Fibroblast of the conjunctiva (primary cell): ENCODE measurements around the gene SMYD5.
A peak's percentile ranks its signal among the peaks of the same experiment; 100 is the strongest.
"Not testable (repeated sequence)": the region's sequence is repeated elsewhere in the genome, so short reads cannot be mapped to it uniquely, and the experiment has no call there.

Experiments used
- DNase-seq: peaks from one replicate; pipeline ENCODE4 v3.0.0-alpha.2; 2010; ENCODE audit warnings: low read depth

Gene SMYD5

DNA sequence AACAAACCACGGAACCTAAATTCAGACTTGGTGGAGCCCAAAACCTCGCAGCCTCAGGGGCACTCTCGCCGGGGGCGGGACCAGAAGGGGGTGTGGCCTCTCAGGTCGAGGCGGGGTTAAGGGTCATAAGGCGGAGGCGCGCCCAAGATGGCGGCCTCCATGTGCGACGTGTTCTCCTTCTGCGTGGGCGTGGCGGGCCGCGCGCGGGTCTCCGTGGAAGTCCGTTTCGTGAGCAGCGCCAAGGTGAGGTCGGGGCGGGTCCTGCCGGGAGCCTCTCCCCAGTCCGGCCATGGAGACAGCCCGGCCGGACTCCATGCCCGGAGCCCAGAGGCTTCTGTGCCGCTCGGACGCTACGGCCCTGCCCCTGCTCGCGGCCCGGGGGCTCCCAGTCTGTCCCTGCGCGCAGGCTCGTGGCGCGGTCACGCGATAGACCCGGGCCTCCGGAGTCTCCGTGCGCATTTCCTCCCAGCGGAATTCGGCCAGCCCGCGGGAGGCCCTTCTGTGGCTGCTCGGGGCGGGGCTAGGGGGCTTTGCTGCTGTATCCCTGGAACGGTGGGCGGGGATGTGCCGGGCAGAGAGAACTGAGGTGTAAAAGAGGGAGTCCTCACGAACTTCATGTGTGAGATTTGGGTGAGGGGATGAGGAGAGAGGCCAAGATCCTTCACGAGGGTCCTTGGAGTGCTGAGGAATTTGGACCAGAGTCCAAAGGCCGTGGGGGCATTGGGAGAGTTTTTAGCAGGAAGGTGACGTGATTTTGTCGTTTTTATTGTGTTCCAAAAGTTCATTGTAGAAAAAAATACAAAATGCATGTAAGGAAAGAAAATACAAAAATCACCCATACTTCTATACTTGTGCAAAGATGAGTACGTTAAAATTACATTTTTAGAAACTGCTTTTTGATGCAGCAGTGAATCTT lies at the start of gene SMYD5:
Gene SMYD5 (plus strand): TSS at position 126 of the 916 bp plus-strand sequence. CDS start 22 bp downstream, at position 148.
- DNase-seq = peak; percentile 61

DNA sequence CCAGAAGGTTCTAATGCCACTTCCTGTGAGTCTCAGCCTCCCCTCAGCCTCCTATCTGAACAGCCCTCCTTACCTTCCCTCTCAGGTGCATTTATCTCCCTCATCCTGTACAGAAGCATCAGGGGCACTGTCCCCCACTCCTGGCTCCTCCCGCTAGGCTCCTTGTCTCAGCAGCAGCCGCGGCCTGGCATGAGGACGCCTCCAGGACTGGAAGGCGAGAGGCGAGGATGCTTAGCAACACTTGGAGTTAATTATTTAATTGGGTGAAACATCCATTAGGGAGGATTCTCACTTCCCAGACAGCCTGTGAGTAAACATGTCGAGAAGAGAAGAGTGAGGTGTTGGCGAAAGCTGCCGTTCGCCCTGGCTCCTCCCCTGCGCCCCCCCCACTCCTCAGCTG lies 48.1 kb upstream of the SMYD5 start:
- not testable (repeated sequence) for DNase-seq

DNA sequence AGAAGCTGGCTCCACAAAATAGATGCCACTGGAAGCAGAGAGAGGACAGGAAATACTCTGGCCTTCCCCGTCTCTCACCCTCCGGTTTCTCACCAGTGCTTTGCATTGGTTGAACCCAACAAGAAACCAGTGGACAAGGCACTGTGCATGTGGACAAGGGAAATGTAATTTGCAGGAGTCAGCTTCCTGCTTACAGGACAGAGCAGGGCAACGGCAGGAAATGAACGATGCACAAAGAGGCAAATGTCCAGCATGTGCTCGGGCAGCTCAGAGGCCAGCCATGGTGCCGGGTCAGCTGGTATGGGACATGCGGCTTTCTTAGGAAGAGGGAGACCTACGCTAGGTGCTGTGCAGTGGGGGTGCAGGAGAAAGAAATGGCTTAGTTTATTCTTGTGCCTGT lies 47.2 kb upstream of the SMYD5 start:
- DNase-seq = not testable (repeated sequence)

DNA sequence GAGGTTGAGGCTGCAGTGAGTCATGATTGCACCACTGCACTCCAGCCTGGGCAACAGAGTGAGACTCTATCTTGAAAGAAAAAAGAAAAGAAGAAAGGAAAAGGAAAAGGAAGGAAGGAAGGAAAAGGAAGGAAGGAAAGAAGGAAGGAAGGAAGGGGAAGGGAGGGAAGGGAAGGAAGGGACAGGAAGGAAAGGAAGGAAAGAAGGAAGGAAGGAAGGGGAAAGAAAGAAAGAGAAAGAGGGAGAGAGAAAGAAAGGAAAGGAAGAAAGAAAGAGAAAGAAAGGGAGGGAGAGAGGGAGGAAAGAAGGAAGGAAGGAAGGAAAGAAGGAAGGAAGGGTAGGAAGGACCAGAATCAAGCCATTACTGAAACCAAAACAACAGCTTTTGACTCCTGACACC lies 45.7 kb upstream of the SMYD5 start:
- DNase-seq = not testable (repeated sequence)

DNA sequence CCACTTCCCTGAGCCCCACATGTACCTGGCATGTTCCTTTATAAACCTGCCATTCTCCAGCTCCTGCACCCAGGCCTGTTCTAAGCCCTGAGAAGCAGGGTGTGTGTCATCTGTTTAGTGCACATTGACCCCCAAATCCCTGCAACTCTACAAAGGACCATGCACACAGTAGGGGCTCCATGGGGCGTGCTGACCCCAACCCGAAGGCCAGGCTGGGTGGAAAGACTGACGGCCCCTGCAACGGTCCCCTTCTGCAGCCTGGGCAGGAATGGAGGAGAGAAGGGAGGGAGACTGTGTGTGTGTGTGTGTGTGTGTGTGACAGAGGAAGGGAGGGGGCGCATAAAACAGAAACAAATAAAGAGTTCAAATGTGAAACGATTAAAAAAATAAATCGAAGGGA lies 43.7 kb upstream of the SMYD5 start:
- DNase-seq = not testable (repeated sequence)

DNA sequence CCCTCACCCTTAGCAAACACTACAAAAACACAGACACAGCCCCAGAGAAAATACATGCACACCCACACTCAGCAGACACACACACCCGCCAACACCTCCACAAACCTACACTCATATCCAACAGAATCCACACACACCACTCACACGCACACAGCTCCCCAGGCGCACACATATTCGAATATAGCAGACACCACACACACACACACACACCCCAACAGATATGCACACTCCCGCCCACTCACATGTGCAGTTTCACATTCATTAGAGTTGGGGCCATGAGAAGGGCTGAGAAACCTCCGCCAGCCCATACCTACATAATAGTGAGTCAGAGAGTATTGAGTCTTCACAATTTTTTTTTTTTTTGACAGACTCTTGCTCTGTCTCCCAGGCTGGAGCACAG lies 41.1 kb upstream of the SMYD5 start:
- no peak for DNase-seq

DNA sequence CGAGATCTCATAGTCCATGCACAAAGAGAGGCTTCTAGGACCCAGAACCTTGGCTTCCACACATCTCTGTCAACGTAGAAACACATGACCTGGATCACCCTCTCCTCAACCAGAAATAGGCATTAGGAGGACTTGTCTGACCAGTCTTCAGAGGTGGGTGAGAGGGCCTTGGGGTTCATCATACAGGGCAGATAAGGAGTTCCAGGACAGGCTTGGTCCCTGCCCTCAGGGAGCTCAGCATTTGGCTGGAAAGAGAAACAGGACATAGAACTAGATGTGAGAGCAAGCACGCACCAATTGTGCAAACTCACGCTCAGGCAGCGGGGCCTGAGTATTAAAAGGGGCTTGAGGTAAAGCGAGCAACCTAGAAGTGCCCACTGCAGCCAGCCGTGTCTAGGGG lies 40.3 kb upstream of the SMYD5 start:
- no peak for DNase-seq

DNA sequence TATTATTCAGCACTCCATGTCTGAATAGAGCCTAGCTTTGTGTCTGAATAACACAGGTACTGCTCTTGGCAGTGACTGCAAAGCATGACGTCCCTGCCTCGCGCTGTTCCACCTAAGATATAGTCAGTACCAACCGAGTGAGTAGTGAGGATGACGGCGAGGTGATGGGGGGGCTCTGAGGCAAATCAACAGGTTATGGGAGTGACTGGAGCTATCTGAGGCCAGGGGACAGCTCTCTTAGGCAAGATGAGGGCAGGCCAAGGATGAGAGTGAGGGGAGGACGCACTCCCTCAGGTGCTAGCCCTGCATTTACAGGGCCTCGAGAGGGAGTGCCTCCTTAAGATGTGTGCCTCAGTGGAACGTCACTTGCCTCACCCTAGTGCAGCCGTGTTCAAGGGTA lies 39.8 kb upstream of the SMYD5 start:
- DNase-seq = no peak

DNA sequence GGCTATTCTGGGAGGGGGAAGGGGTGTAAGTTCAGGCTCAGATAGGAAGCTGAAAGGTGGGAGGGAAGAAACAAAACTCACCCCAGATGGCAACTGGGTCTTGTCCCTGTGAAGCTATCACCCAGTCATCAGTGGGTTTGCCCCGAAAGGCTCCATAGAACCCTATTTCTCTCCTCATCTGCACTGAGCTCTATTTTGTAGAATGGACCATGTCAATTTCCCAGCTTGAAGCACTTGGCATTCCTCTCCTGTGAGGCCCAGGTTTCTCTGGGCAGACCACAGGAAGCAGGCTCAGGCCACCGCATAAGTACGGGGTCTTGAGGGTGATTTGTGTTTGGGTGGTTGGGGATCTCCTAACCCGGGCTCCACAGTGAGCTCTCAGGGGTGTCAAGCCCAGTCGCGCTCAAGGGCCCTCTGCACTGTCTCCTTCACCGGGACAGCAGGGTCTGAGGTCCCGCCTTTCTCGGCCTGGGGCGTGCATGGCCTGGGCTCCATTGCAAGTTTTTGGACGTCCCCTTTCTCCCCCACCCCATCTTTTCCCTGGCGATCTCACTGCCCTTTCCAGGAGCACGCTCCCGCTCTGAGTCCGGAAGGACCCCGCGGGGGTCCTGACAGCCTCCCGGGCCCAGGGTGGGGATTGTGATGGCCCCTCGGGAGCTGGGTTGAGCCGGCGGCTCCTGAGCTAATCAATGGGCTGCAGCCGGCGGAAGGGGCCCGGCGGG lies 38.9 kb upstream of the SMYD5 start:
- no peak for DNase-seq

DNA sequence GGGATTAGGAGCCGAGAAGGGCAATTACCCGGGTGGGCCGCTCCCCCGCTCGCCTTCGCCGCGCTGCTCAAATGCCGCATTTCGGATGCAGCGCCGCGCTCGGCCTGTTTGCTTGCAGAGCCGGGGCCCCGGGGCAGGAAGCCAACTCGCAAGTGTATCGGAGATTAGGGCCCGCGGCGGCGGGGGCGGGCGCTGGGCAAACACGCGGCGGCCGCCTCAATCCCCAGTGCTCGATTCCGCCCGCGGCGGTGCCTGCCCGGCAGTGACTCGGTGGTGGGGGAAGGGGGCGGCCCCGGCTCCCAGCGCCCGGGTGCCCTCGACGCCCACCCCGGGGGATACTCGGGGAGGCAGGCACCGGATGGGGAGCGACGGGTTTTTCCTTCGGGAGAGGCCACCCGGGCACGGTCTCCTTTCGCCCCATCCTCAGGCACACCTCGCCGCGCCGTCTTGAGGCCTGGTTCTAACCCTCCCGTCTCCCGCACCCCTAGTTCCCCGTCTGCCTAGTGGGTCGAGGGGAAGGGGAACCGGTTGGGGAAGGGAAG lies 38.3 kb upstream of the SMYD5 start:
- DNase-seq = peak; percentile 22

DNA sequence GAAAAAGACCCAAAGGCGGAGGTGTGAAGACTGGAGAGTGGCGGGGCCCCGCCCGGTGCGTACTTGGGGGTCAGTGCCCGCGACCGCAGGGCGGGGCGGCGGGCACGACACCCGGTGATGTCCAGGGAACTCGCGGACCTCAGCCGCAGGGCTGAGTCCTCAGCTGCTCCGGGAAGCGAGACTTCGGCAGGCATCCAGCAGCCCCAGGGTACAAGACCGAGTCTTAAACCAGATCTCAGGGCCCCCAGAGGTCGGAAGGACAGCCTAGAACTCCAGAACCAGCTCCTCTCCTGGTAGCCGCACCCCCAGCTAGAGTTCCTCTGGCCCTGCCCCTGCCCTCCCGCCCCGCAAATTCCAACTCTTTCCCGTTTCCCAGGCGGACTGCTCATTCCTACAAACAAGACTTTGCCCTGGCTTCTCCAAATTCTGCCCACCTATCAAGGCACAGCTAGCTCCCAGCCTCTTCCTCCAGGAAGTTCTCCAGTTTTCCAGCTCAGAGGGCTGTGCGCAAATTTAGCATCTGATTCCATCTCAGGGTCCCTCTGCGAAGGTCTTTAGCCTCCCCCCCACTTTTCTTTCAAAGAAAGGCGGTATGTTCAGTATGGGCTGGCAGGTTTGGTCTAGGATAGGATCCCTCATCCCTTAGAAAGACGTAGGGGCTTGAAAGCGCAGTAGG lies 37.7 kb upstream of the SMYD5 start:
- no peak for DNase-seq

DNA sequence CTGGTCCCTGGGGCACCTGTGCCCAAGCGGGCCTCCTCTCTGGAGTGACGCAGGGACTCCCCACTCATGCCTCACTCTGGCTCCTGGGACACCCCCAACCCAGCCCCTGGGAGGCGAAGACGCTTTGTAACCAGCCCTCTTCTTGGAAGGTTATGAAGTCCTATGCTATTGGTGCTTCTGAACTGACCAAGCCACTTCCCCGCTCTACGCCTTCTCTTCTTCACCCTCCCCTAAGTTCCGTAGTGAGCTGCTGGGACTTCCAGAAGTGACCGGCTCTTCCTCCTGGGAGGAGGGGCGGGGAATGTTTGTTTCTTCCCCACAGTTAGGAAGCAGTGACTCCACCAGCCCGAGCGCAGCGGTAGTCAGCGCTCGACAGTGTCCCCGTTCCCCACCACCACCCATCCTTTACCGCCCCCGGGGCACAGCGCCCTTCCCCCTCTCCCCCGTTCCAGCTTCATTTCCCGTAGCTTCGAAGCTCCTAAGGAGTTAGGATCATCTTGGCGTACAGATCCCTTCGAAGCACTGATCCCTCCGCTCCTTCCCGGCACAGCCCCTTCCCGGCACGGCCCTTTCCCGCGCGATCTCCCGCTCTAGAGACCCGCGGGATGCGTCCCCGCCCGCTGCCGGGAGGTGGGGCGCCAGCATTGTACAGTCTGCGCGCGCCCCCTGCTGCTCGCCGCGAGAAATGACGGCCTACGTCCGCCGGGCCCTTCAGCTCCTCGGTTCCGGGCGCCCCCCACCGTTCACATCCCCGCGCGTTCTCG lies 37.0 kb upstream of the SMYD5 start:
- DNase-seq = peak; percentile 57

DNA sequence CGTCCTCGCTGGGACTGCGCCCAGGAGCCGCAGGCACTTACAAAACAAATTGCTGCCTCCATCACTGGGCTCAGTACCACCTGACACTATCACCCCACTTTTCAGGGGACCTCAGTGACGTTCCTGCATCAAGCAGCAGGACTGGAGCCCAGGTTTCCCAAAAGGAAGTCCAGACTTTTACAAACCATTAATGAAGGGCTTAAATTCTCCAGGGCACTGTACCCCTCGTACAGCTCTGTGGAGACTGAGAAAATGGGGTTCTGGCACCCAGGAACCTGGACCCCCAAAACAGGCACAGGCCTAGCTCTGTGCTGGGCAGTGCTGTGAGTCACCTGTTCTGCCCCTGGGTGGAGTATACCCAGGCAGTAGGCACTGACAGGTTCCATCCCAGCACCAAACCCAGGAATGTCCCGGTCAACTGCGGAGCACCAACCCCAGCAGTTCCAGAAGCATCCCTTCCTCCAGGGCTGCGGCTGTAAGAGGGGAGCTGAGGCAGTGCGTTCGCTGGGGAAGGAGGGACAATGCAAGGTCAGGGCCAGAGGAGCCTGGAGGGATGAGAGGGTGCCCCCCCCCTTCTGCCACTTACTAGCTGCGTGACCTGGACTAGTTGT lies 36.3 kb upstream of the SMYD5 start:
- no peak for DNase-seq

DNA sequence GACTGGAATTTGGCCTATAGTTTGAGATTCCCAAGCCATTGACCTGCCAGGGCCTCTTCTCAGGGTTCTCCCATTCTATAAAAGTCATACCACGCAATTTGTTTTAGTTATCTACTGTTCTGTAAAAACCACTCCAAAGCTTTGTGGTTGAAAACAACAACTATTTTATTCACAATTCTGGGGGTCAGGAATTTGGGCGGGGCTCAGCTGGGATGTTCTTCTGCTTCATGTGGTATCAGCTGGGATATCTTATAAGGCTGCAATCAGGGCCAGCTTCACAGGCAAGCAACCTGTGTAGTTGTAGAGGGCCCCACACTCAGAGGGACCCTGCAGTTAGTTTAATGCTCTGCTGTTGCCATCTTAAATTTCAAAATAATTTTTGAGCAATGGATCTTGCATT lies 28.1 kb upstream of the SMYD5 start:
- no peak for DNase-seq

DNA sequence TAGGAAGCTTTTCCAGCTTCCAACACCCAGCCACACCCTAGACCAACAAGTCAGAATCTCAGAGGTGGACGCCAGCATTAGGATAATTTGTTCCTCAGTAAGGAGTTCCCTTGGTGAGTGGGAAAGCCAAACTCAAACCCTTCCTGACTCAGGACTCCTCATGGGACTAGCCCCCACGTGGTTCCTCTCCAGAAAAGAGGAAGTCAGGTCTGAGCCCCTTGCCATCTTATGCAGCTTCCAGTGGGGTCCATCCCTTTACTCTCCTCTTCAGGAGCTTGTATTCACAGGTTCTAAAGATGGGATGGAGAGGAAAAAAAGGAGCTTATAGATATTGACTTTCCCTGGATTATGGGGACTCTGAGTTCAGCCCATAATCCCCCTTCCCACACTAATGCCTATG lies 26.5 kb upstream of the SMYD5 start:
- no peak for DNase-seq

DNA sequence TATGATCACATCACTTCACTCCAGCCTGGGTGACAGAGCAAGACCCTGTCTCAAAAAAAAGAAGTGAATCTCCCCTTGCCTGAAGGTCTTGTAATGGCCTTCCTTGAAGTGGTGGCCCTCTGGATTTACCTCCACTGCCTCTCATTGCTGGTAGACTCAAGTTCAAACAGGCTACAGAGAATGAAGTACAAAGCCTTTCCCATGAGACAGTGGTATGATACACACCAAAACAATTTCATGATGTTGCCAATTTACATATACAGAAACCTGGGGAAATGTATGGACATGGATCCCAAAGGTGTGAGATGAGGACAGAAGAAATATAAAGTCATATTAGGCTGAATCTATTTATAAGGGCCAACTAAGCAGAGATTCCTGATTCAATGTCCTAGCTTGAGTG lies 16.5 kb upstream of the SMYD5 start:
- DNase-seq = no peak

DNA sequence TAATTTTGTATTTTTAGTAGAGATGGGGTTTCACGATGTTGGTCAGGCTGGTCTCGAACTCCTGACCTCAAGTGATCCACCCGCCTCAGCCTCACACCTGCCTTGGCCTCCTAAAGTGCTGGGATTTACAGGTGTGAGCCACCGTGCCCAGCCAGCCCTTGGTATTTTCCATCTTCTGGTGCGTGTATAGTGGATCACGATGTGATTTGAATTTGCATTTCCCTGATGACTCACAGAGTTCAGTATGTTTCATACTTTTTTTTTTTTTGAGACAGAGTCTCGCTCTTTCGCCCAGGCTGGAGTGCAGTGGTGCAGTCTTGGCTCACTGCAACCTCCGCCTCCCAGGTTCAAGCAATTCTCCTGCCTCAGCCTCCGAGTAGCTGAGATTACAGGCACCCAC lies 13.8 kb upstream of the SMYD5 start:
- DNase-seq = not testable (repeated sequence)

DNA sequence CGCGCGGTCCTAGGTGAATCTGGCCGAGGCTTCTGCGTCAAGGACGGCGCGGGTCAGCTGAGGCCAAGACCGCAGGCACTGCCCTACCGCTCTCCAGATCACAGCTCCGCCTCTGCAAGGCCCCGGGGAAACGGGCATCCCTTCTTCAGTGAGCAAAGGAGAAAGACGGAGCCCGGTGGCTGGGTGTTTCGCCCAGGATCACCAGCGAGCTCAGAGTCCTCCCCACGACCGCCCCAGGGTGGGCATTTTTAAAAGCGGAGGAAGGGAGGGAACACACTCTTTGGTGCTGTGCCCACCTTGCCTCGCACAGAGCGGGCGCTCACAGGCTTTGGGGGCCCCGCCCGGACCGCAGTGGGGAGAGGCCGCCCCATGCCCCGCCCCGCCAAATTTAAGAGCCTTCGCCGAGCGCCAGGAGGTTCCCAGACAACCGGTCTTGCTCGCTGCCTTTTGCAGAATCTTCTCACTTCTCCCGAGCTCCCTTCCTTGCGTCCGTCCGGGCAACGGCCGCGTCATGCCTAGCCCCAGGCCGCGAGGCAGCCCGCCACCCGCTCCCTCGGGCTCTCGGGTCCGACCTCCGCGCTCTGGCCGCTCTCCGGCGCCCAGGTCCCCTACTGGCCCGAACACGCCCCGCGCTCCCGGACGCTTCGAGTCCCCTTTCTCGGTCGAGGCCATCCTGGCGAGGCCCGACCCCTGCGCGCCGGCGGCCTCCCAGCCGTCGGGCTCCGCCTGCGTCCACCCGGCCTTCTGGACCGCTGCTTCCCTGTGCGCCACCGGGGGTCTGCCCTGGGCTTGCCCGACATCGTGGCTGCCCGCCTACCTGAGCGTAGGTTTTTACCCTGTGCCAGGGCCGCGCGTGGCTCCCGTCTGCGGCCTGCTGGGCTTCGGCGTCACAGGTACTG lies 11.6 kb upstream of the SMYD5 start, which contains the start of gene NOTO:
Gene NOTO (plus strand): TSS at position 419 of the 899 bp plus-strand sequence. CDS start 93 bp downstream, at position 512.
- DNase-seq = no peak

DNA sequence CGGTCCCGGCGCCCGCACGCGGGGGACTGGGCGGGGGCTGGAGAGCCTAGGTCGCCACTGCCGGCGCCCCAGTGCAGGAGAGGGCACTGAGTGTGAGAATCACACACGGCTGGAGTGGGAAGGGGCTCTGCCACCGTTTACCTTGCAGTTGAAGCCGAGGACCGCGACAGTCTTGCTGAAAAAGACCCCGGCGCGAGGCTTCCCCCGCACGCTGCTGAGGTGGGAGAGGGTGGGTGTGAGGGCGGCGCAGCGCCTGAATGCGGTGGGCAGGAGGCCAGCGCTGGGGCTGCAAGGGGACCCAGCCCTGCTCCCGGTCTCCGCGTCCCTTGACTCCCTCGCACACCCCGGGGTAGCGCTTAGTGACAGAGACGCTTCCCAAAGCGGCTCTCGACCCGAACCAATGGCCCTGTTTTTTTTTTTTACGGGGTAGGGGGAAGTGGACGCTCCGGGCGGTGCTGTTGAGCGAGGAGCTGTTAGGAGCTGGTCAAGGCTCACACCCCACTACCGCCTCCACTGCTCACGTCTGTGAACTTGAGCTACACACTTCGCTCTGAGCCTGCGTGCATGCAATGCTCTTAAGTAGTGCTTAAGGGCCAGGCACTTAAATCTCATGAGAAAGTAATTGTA lies 10.9 kb upstream of the SMYD5 start:
- DNase-seq = no peak

DNA sequence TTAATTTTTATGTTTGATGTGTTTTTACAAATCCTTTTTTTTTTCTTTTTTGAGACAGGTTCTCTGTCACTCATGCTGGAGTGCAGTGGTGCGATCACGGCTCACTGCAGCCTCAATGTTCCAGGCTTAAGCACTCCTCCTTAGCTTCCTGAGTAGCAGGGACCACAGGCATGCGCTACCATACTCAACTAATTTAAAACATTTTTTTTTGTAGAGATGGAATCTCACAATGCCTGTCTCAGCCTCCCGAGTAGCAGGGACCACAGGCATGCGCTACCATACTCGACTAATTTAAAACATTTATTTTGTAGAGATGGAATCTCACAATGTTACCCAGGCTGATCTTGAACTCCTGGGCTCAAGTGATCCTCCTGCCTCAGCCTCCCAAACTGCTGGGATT lies 8.4 kb upstream of the SMYD5 start:
- DNase-seq = no peak
